CMK (cell line): ENCODE measurements around the gene SEZ6L.

Source experiments
- DNase-seq: peaks from one replicate; pipeline ENCODE4 v3.0.0-alpha.2; 2010; ENCODE audit warnings: low read depth

SEZ6L gene

DNA sequence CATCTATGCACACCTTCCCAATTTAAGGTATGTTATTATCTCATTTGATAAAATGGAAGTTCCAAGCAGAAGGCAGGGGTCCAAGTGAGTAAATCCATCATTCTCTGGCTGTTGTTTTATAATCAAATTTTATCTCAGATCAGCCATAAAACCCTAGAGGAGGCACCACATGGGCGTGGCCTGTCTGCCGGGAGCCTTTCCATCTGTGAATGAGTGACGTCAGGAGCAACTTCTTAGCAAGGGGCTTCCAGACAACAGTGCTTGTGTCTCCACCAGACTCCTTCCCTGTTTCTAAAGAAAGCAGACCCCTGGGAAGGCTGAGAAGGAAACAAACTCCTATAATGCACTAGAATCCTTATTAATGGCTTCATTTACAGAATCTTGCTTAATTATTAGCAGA is 13.5 kb downstream of the SEZ6L start:
- no peak for DNase-seq

DNA sequence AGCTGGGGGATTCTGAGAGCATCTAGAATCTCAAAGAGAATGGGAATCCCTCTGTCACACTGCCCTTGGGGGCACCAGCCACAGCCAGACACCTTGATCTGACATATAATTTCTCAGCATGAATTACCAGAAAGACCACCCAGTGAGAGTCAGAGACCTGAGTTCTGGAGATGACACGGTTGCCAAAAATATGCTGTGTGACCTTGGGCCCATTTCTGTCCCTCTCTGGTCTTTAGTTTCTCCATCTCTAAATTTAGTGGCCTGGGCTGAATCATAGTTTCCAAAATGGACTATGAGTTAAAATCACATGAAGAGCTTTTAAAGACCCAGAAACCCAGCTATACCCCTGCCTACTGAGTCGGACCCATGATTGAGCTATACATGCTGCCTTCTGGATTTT is 15.9 kb downstream of the SEZ6L start:
- no peak for DNase-seq

DNA sequence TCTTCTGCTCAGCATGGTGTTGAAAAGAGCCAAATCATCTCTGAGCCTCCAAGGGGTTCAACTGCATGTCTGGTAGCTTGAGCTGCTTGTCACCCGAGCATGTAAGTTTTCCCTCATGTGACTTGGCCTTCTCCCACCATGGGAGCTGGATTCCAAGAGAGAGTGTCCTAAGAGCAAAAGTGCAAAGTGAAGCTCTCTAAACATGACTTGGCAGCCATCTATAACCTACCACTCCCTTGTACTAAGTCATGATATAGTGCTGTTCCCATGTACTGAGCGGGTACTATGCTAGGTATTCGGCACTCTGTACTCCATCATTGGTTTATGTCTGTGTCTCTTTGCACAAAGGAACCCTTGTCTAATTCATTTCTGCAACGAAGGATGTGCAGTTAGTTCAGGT is 19.1 kb downstream of the SEZ6L start:
- DNase-seq = no peak

DNA sequence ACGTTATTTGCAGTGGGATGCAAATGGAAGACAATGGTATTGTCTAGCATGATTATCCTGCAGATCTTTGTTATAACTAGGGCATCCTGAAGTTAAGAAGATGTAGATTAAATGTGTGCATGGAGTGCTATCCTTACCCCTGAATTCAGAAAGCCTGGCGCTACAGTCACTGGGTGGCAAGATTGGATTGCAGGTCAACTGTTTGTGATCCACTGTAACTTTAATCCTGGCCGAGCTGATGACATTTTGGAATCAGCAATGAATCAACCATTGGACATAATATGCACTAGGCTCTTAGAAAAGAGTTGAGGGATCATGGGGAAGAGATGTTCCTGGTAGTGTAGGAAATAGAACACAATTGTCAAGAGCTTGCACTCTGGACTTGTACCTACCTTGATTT is 25.1 kb downstream of the SEZ6L start:
- DNase-seq = no peak

DNA sequence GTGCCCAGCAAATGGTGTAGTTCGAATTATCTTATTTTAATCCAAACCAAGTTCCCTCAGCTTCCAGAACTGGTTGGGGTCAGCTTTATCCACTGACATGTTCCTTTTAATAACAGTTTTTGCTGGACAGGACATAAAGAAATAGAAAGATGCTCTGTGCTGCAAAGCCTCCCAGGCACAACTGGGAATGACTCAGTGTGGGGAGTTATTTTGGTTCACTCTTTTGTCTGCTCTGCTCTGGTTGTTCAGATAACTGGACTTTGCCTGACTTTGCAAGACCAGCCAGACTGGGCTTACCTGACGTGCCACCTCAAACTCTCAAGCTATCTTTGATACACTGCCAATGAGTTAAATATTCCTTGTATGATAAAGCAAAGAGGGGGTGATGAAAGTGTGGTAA is 25.6 kb downstream of the SEZ6L start:
- DNase-seq = no peak

DNA sequence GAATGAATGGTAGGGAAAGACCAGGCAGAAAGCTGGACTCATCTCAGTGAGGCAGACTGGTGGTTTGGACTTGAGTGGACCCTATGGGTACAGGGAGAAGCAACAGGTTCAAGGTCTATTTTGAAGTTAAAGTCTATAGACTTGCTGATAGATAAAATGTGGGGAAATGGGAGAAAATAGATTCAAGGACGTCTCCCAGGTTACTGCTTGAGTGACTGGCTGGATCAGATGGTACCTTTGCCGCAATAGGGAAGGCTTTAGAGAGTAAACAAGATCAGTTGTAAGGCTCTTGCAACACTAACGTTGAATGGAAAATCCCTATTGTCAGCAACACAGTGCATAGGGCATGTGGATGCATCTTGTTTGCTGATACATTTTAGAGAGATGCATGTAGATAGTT is 27.4 kb downstream of the SEZ6L start:
- no peak for DNase-seq

DNA sequence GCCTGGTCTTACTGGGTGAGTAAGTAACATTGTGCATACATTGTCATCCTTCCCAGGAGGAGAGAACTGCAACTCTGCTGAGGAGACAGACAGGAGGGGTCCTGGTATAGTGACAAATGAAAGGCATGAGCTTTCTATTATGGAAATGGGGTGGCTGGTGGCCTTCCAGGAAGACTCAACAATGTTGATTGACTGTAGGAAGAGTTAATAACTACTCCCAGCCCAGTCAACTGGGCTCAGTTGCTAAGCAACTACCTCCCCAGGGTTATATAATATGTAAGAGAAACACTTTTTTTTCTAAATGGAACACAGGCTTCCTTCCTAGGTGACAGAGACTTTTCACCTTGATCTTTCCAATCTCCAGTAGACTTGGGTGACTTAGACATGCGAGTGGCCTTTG is 28.2 kb downstream of the SEZ6L start:
- no peak for DNase-seq

DNA sequence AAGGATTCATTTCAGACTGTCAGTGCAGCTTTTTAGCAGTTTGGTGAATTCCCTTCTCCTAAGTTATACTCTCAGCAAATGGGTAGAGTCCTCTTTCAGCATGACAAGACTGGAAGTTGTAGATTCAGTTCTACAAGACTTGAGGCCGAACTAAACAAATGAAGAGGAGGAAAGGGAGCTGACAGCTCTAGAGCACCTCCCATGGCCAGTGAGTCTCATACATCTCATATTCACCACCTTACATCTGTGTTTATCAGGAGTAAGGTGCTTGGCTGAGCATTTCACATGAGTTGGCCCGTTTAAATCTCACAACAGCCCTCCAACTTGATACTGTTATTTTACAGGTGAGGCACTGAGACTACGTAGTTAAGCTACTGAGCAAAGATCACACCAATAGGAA is 30.4 kb downstream of the SEZ6L start:
- DNase-seq = no peak

DNA sequence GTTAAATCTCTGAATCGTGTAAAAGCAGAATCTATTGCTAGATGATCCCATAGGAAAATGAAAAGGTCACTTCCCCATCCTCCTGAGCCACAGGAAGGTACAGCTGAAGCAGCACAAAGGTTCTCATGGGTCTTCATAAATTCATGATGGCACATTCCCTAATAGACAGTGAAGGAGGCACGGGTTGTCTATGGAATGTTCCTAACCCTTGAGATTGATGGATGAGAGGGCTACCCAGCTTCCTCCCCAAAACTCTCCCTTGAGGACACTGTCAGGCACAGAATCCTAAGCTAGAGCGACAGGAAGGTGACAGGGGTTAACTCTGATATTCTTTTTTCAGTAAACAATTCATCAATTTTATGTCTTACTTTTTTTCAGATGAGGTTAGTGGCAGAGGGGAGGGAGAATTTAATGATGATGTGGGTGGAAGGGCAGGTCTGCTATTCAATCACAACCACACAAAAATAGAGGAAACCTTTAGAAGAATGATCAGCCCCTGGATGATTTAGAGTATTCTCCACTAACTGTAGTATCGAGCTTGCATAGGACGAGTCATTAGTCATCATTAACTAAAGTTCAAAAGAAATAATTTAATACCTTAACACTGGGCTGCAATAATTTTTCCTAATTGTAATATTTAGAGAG is 33.1 kb downstream of the SEZ6L start:
- DNase-seq = no peak

DNA sequence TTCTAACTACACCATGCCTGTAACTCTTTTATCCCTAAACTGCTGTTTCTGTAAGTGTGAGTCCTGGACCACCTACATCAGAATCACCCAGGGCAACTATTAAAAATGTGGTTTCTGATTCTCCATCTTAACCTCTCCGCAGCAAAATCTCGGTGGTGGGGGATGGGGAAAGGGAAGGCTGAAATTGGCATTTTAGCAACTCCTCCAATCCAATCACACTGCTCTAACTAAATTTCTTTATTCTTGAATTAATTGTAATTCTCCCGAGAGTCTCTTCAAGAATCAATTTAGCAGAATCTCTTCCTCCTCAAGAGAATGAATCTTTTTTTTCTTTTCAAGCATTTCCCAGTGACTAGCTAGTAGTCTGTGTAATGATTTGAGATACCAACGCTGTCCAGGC is 36.2 kb downstream of the SEZ6L start:
- no peak for DNase-seq

DNA sequence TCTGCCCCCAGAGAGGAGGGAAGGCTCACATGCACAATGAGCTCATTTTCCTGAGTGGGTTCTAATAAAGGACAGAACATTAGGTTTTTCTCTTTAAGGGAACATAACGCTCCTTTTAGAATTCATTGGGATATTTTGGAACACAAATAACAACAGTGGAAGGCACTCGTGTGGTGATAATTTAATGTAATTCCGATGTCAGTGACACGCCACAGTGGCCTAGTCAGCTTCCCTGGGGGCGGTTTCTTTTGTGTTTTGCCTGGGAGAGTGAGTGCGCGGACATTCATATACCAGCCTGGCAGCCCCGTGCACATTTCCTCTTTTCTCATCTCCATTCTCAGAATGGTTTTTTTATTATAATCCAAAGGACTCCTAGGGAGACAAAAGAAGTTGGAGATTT is 41.1 kb downstream of the SEZ6L start:
- DNase-seq = no peak

DNA sequence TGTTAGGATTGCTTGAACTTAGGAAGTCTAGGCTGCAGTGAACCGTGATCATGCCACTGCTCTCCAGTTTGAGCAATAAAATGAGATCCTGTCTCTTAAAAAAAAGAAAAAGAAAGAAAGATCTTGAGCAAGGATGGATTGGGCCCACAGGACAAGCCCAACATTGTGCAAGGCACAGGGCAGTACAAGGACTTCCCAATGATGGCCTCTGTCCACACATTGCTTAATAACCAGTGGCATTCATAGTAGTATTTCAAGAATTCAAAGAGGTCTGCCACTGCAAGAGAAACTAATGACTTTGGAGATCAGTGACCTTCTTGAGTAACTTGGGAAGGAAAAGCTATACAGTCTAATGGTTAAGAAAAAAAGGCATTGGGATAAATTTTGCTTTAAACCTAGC is 44.6 kb downstream of the SEZ6L start:
- no peak for DNase-seq

DNA sequence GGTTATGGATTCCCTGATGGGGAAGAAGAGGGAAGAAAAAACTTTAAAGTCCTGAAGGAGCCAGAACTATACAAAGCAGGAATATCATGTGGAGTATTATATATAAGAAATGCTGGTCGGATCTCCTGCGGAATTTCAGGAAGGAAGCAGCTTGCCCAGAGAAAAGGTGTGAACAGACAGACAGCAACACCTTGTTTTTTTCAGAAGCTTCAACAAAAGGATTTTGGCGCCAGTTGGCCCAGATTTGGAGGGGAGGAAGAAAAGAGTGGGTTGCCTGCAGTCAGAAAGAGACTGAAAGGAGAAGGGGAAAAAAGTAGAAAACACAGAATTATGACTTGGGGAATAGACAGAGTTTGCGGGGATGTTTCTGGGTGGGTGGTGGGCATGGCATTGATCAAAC is 45.2 kb downstream of the SEZ6L start:
- DNase-seq = no peak

DNA sequence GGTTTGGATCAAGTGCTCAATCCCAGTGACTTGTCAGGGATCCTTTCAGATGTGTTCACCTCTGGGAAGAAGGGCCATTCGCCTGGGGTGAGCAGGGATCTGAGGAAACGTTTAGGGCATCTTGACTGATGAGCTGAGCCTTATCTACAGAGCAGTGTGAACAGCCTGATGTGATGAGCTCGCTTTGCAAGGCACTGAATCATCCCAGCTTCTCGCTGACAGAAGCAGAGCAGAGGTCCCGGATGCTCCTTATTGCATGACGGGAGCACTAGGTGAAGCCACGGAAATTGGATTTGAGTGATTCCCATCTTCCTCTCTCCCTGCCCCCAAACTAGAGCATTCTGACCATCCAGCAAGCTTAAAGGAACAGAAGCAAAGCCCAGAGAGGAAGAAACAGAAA is 46.5 kb downstream of the SEZ6L start:
- DNase-seq = no peak

DNA sequence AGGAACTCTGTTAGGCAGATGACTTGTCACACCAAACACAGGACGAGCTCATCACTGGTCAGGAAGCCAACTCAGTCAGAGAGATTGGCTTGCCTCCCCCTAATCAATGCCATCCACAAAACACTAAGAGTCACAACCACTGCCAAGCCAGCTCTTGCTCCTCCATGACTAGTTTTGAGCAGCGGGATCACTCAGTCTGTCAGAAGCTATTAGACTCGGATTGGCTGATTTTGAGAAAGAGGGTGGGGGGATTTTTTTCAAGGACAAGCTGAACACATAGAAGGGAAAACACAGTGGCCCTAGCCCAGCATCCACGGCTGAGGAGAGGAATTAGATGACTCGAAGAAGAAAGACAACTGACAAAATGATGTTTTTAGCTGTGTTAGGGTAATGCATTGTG is 55.9 kb downstream of the SEZ6L start:
- DNase-seq = no peak

DNA sequence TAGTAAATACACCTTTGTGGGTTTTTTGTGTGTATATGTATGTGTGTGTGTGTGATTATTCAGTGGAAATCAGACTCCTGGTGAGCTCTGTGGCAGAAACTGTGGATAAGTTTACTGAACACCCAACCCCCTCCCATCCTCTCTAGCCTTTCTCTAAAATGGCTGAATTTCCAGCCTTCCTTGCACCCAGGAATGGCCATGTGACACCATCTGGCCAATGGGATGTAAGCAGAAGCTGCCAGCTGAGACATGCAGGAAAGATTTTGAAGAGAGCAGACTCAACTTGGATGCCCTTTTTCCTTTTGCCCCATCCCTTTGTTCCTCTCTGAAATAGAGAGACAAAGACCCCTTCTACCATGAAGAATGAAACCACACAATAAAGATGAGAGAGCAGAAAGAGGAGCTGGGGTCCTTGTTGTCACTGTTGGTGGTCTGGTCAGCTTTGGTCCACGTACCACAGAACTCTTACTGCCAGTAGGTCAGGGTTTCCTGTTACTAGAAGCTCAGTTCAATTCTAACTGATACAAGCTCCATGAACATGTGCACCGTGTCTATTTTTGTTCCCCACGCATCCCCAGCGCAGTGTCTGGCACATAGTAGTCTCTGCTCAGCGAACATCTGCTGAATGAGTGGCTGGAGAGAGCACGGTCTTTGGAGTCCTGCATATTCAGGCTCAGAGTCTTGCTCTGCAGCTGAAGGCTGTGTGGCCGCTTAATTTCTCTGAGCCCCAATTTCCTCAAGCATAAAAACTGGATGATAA is 57.5 kb downstream of the SEZ6L start:
- DNase-seq = no peak

DNA sequence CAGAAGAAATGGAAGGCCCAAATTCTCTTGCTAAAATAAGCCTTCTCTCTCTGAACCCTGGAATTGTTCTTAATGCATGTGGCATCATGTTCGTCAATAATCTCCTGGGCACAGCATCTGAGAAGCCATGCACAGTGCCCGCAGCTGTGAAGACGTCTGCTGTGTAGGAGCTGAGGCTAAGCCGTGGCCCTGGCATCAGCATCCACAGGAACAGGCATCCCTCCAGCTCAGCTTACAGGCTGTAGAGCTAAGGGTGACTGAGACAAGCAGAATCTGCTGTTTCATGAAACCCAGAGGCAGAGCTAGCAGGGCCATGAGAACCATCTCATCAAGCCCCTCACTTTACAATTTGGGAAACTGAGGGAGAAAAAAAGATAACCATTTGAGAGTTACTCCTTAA is 60.6 kb downstream of the SEZ6L start:
- DNase-seq = no peak

DNA sequence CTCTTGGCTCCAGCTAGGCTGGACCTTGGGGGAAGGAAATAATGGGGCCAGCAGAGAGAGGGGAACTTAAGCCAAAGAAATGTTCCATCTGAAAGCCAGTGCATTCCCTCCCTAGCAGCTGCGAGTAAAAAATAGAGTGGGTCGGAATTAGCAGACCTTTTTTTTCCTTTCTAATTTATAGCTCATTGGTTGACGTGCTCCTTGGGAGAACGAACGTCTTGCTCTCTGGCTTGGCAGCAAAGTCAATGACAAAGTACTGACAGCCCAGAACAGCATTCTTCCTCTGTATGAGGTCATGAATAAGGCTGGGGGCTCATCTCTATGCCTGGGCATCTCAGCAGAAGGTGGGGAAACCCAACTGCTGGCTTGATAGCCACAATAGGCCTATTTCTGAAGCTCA is 65.0 kb downstream of the SEZ6L start:
- DNase-seq = no peak

DNA sequence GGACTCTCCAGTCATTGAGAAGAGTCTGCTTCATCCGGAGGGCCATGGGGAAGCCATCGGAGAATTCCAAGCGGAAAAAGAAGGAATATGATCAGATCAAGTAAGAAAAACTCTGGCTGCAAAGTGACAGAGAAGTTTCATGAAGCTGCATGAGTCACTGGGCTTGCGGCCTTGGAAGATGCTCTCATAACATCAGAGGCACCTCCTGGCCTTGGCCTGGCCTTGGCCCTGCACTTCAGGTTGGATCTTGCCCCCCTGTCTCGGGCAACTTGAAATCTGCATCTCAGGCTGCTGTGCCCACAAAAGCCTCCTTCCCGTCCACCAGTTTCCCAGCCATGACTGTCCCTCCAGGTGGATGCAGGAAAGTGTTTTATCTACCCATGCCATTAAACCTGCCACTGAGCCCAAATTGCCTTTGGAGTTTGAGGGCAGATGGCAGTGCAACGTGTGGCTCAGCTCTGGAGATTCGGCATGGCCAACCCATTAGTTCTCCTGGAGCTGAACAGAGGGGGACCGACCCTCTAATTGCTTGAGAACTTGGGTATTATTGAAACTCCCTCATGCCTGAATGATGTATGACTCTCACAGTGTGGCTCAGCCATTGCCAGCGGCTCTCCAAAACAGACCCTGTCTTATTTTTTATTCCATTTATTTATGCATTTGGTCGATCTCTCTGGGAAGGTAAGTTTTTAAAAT is 66.7 kb downstream of the SEZ6L start:
- DNase-seq = no peak

DNA sequence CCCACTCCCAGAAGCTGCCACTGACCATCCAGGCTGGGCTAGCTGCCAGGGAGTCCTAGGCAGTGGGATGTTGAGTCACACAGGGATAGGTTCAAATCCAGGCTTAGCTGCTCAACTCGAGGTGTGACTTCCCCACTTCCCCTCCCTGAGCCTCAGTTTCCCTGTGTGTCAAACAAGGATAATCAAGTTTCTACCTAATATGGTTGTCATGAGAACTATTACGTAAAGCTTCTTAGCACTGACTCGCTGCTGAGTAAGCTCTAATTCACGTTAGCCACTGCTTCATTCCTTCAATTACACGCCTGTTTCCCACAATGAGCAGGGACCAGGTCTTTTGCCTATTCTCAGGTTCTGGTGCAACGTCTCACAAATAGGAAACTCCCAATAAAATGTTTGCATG is 67.7 kb downstream of the SEZ6L start:
- DNase-seq = no peak

DNA sequence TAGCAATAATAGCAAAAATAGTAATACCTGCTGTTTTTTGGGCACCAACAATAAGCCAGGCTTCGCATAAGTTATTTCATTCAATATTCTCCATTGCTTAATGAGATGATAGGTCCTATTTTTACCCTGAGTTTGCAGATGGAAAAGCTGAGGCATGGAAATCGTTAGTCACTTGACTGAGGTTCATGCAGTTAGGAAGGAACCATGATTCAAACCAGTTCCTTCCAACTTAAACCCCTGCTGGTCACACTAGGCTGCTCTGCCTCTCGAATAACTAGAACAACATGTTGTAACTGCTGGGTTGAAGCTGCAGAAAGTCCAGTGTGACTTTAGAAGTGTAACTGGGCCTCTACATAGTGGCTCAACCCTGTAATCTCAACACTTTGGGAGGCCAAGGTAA is 69.3 kb downstream of the SEZ6L start:
- no peak for DNase-seq

DNA sequence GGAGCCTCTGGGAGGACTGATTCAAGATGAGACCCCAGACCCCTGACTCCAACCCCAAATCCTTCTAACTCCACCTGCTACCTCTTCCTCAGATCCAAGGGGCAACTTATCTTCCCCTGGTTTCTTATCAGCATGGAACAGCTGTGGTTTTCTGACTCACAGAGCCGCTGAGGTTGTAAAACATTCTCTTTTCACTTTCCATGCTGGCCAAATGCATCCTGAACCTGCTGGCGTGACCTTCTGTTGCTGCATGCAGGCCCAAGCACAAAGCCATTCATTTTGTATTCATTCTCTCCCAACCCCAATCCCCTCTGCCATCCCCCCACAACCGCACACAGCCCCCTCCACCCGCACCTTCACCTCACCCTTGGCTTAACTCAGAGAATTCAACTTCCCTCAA is 70.3 kb downstream of the SEZ6L start:
- DNase-seq = no peak

DNA sequence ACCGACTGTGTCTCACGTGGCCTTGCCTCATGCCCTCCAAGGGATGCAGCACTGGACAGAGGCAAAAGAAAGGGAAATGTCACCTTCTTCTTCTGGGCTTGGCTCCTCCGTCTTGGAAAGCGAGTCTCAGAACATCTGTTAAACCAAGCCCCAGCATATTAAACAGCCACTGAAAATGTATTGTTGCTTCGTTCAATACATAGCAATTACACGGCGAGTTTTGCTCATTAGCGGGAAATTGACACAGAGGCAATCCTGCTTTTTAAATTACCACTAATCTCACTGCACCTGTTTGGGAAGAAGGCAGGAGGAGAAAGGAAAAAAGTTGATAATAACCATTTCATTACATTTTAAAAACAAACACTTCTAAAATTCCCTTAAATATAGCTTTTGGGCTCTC is 72.1 kb downstream of the SEZ6L start:
- DNase-seq = no peak

DNA sequence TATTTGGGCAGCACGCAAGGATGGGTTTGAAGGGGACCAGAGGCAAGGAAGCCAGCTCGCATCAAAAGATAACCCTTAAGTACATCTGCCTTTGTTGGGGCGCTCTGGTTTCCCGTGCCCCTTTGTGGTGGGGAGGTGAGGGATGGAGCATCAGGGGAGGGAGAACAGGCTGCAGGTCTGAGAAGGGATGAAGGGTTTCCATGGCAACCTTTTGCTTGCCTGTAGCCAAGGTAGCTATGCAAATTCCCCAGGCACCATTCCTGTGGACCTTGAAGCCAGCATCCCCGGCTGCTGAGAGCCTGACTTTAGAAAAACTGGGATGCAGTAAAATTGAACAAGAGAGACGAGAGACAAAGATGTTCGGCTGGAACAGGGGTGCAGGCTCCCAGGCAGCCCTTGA is 75.7 kb downstream of the SEZ6L start:
- no peak for DNase-seq
